HepG2 (cell line): ENCODE results near the gene TMEM198. TPM values are rescaled to one million over a fixed set of nuclear protein-coding genes. Genes with fewer than 3 reads are reported as not detected.

Experiments used
- CBX5 ChIP-seq: sonication (generic); formaldehyde crosslinking; IDR thresholded peaks from 2 replicates; pipeline ENCODE4 v1.4.0; 2020; ENCODE audit warnings: missing genetic modification reagents, borderline replicate concordance
- CC2D1A ChIP-seq: sonication (generic); formaldehyde crosslinking; IDR thresholded peaks from 2 replicates; pipeline ENCODE4 v1.8.1; 2023; ENCODE audit warnings: mild to moderate bottlenecking, missing genetic modification reagents
- CSRNP2 ChIP-seq: sonication (generic); formaldehyde crosslinking; conservative IDR thresholded peaks from 2 replicates; pipeline ENCODE4 v1.8.0; 2022; ENCODE audit warnings: low read depth, missing genetic modification reagents
- JUNB ChIP-seq: sonication (generic); formaldehyde crosslinking; IDR thresholded peaks from 2 replicates; pipeline ENCODE4 v1.8.0; 2022; ENCODE audit warnings: missing genetic modification reagents, mild to moderate bottlenecking, borderline replicate concordance
- NFATC3 ChIP-seq: sonication (generic); formaldehyde crosslinking; IDR thresholded peaks from 2 replicates; pipeline ENCODE4 v1.5.1; 2020; ENCODE audit warnings: mild to moderate bottlenecking, missing genetic modification reagents
- PHF20 ChIP-seq: sonication (generic); formaldehyde crosslinking; IDR thresholded peaks from 2 replicates; pipeline ENCODE4 v1.5.0; 2020; ENCODE audit warnings: mild to moderate bottlenecking, missing genetic modification reagents
- RAD21 ChIP-seq: fragments of 450-650 bp; formaldehyde crosslinking; IDR thresholded peaks from 2 replicates; pipeline ENCODE4 v1.5.0; 2020; ENCODE audit warnings: mild to moderate bottlenecking
- SOX13 ChIP-seq, 3 experiments: fragments of 450-650 bp in 1 of 3; sonication (generic) in 1 of 3; formaldehyde crosslinking in 1 of 3; IDR thresholded peaks in 2 of 3; conservative IDR thresholded peaks in 1 of 3; 2 replicates each; pipeline versions ENCODE4 v1.5.0 to v1.6.1; 2016 to 2020; ENCODE audit warnings: antibody characterized with exemption in 1 of 3, mild to moderate bottlenecking in 1 of 3, missing compliant biosample characterization in 1 of 3, missing genetic modification reagents in 1 of 3, moderate library complexity in 1 of 3
- ZBTB46 ChIP-seq: sonication (generic); formaldehyde crosslinking; IDR thresholded peaks from 2 replicates; pipeline ENCODE4 v1.4.0; 2020; ENCODE audit warnings: mild to moderate bottlenecking, missing genetic modification reagents, borderline replicate concordance
- ZMAT5 ChIP-seq: sonication (generic); formaldehyde crosslinking; IDR thresholded peaks from 2 replicates; pipeline ENCODE4 v1.5.0; 2020; ENCODE audit warnings: mild to moderate bottlenecking, low read depth, missing genetic modification reagents, borderline replicate concordance
- ZNF263 ChIP-seq: sonication (generic); formaldehyde crosslinking; IDR thresholded peaks from 2 replicates; pipeline ENCODE4 v1.4.0; 2020; ENCODE audit warnings: missing genetic modification reagents
- ZNF337 ChIP-seq: sonication (generic); formaldehyde crosslinking; IDR thresholded peaks from 2 replicates; pipeline ENCODE4 v1.5.1; 2020; ENCODE audit warnings: missing genetic modification reagents, low read depth, mild to moderate bottlenecking, borderline replicate concordance
- ZNF510 ChIP-seq: sonication (generic); formaldehyde crosslinking; IDR thresholded peaks from 2 replicates; pipeline ENCODE4 v1.4.0; 2020; ENCODE audit warnings: low read depth, mild to moderate bottlenecking, missing genetic modification reagents
- ZNF598 ChIP-seq: sonication (generic); formaldehyde crosslinking; IDR thresholded peaks from 2 replicates; pipeline ENCODE4 v1.5.1; 2020; ENCODE audit warnings: mild to moderate bottlenecking, missing genetic modification reagents, borderline replicate concordance
- polyA plus RNA-seq, 8 experiments: library from polyadenylated mRNA; depleted of rRNA in 3 of 8; stranded (reverse) in 7 of 8; unstranded in 1 of 8; fragments of >200 nt; fragmentation: Illumina TruSeq in 4 of 8; extraction: Trizol in 4 of 8; gene quantifications; 2 replicates each; pipeline versions ENCODE4 v1.2.1 to v1.2.3, GENCODE V29; 2011 to 2016; ENCODE audit warnings: low read depth in 4 of 8, missing spikeins in 1 of 8, mixed read lengths in 1 of 8; ENCODE audit not compliant: insufficient read depth in 1 of 8
- total RNA-seq, 5 experiments: library from RNA; depleted of rRNA; stranded (reverse); fragments of >200 nt; fragmentation: Illumina TruSeq; extraction: Trizol; gene quantifications; 2 replicates each; pipeline ENCODE4 v1.2.3, GENCODE V29; 2016; ENCODE audit warnings: low read depth in 1 of 5
- TF ChIP-seq, protein P1 (sequence below): sonication (generic); formaldehyde crosslinking; IDR thresholded peaks from 2 replicates; pipeline ENCODE4 v1.4.0; 2020; ENCODE audit warnings: mild to moderate bottlenecking, missing genetic modification reagents
- TF ChIP-seq, protein P2 (sequence below): sonication (generic); formaldehyde crosslinking; IDR thresholded peaks from 2 replicates; pipeline ENCODE4 v1.5.1; 2020; ENCODE audit warnings: mild to moderate bottlenecking, moderate library complexity, missing genetic modification reagents

The TMEM198 gene
- total and polyA plus RNA-seq, 2 of the 13 experiments (the other 11 are each of a cell fraction or from before 2014, with no cell fraction given): 17.3 to 23.5 TPM

- TF ChIP-seq CSRNP2 (no peak), ZBTB46 (peak; percentile 90; the same call in 1 of the 2 replicates), ZNF263 (peak; percentile 100), RAD21 (CRISPR knock-in tag) (peak; percentile 55; the same call in 1 of the 2 replicates), SOX13 (IDR thresholded peaks at IDR 0.05) (no peak; the same call in none of the 2 replicates), SOX13 (CRISPR knock-in tag; conservative IDR thresholded peaks at IDR 0.05 in 1 of 2, IDR thresholded peaks at IDR 0.05 in 1 of 2) (peak in 1 of 2 experiments; percentile 89; a peak in 2 of 4 replicates), CBX5 (peak; percentile 99; the same call in 1 of the 2 replicates), ZNF598 (peak; percentile 91; the same call in 1 of the 2 replicates), JUNB (CRISPR knock-in tag) (peak; percentile 54; the same call in 1 of the 2 replicates), PHF20 (CRISPR knock-in tag) (no peak), ZNF337 (CRISPR knock-in tag) (peak; percentile 78; the same call in 1 of the 2 replicates), NFATC3 (CRISPR knock-in tag) (no peak; the same call in 1 of the 2 replicates), CC2D1A (CRISPR knock-in tag) (peak; percentile 74; the same call in 1 of the 2 replicates), ZNF510 (no peak; the same call in 1 of the 2 replicates), ZMAT5 (CRISPR knock-in tag) (no peak)
- TF ChIP-seq, protein P1, sequence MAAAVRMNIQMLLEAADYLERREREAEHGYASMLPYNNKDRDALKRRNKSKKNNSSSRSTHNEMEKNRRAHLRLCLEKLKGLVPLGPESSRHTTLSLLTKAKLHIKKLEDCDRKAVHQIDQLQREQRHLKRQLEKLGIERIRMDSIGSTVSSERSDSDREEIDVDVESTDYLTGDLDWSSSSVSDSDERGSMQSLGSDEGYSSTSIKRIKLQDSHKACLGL (CRISPR knock-in tag): peak; percentile 65
- TF ChIP-seq, protein P2, sequence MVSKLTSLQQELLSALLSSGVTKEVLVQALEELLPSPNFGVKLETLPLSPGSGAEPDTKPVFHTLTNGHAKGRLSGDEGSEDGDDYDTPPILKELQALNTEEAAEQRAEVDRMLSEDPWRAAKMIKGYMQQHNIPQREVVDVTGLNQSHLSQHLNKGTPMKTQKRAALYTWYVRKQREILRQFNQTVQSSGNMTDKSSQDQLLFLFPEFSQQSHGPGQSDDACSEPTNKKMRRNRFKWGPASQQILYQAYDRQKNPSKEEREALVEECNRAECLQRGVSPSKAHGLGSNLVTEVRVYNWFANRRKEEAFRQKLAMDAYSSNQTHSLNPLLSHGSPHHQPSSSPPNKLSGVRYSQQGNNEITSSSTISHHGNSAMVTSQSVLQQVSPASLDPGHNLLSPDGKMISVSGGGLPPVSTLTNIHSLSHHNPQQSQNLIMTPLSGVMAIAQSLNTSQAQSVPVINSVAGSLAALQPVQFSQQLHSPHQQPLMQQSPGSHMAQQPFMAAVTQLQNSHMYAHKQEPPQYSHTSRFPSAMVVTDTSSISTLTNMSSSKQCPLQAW (CRISPR knock-in tag): peak; percentile 99
Measured at GRCh38 chr2:219576505-219577388, 32.9 kb downstream of the TMEM198 start (continued).
